NOMO-1 treated with DMSO at 0.1 percent for 48 hours (cell line): ENCODE data around the gene CACNA1F.

Experiments
- DNase-seq: peaks from one replicate; lab custom pipeline; 2025; ENCODE audit not compliant: unreplicated experiment; lab: John Stamatoyannopoulos, UW

Gene CACNA1F

GRCh38 chrX:49233176-49233575 is at the start of gene CACNA1F:
Gene CACNA1F, minus strand, starts transcription at chrX:49233340. Its CDS starts 31 bp downstream, at chrX:49233309.
- DNase-seq: no peak

GRCh38 chrX:49282647-49283011 is 49.5 kb upstream of the CACNA1F start:
- DNase-seq: no peak

GRCh38 chrX:49278081-49278480 is 44.9 kb upstream of the CACNA1F start:
- no peak for DNase-seq

- no peak for DNase-seq
Observed at GRCh38 chrX:49277535-49277830, 44.3 kb upstream of the CACNA1F start.

GRCh38 chrX:49276671-49277534 is 43.8 kb upstream of the CACNA1F start:
- DNase-seq: no peak

GRCh38 chrX:49276207-49276606 is 43.1 kb upstream of the CACNA1F start:
- DNase-seq: no peak

- DNase-seq: no peak
Observed at GRCh38 chrX:49273181-49273727, 40.1 kb upstream of the CACNA1F start.

DNA sequence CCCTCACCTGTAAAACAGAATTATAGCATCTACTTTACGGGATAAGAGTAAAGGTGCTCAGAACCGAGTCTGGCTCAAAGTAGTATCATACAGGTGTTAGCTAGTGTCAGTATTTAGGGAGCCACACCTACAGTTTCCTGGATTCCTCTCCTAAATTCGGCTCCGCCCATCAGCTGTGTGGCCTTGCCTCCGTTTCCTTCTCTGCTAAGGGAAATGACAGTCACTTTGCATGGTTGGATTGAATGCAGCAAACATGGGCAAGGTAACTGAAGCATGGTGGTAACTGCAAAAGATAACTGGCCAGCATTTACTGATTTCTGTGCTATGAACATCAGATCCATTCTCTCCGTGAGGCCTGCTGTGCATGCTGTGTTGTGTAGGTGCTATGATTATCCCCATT is 39.3 kb upstream of the CACNA1F start:
- no peak for DNase-seq

DNA sequence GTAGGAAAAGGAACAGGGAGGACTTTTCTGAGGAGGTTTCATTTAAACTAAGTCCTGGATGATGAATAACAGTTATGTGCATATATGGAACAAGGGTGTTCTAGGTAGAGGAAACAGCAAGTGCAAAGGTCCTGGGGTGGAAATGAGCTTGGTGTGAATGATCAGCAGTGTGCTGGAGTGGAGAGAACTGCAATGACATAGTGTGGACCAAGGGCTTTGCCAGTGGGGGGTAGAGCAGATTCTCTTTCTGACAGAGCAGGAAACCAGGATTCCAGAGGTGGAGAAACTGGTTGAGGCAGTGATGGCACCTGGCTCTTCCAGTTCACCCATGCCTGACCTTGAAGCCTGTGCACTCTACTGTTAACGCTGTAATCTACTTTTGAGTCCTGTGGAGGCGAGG is 38.2 kb upstream of the CACNA1F start:
- DNase-seq: no peak

DNA sequence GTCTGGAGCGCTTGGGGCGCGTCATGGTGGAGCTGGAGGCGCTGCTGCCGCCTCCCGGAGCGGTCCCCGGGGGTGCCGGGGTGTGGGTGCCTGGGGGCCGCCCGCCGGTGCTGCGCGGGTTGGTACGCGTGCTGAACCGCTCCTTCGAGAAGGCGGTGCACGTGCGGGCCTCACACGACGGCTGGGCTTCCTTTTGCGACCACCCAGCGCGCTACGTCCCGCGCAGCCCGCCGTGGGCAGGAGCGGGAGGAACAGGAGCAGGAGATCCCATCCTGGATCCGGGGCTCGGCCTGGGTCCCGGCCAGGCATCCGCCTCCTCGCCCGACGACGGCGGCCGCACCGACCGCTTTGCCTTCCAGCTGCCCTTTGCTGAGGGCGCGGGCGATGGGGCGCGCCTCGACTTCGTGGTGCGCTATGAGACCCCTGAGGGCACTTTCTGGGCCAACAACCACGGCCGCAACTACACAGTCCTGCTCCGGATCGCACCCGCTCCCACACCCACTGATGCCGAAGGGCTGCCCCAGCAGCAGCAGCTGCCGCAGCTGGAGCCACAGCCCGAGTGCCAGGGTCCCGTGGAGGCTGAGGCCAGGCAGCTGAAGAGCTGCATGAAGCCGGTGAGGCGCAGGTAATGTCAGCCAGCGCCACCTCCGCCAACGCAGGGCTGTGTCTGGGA is 37.2 kb upstream of the CACNA1F start:
- DNase-seq: no peak

DNA sequence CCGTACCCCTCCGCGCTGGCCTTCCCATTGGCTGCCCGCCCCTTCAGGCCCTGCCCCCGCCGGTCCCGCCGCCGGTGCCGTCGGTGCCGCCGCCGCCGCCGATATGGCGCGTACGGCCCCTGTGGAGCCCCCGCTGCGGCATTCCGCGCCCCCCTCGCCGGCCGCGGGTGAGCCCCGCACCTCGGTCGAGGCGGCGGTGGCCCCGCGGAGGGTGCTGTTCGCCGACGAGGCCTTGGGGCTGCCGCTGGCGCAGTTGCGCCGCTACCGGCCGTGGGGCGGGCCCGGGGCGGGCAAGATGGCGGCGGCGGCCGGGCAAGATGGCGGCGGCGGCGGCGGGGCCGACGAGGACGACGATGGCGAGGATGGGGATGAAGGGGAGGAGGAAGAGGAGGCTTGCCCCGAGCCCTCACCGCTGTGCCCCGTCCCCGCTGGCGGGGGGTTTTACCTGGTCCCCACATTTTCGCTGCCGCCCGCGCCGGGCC is 36.7 kb upstream of the CACNA1F start, which contains the start of gene PPP1R3F:
Gene PPP1R3F (plus strand): TSS at position 27 of the 482 bp plus-strand sequence. CDS start 77 bp downstream, at position 104.
- DNase-seq: no peak

DNA sequence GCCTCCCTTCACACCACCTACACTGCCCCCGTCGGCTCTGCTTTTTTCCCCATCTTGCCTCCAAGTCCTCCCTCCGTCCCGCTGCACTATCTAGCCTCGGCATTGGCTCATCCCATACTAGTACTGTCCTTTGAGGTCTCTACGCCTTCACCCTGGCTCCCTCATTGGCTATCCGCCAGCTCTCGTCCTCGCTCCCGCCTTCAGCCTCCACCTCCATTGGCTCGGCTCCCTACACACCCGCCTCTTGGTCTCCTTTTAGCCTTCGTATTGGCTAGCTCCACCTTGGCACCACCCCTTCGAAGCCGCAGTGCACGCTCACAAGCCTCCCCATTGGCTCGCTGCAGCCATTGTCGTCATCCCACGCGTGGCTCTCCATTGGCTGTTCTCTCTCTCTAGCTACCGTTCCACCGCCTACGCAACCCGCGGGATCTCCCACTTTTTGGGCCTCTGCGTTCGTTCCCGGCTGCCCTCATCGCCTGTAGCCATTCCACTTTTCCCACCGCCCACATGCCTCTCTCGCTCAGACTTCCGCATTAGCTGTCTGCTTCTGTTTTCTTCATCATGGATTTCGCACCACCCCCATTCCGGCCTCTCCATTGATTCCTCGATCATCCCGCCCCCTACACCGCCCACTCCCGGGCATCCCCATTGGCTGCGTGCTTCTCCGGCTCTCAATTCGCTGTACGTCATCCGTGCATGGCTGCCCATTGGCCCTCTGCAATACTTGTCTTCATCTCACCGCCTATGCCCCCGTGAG is 36.0 kb upstream of the CACNA1F start:
- peak; percentile 92 for DNase-seq

- DNase-seq: no peak
Observed at GRCh38 chrX:49268702-49269009, 35.5 kb upstream of the CACNA1F start.

- no peak for DNase-seq
Observed at GRCh38 chrX:49266523-49267445, 33.6 kb upstream of the CACNA1F start.

DNA sequence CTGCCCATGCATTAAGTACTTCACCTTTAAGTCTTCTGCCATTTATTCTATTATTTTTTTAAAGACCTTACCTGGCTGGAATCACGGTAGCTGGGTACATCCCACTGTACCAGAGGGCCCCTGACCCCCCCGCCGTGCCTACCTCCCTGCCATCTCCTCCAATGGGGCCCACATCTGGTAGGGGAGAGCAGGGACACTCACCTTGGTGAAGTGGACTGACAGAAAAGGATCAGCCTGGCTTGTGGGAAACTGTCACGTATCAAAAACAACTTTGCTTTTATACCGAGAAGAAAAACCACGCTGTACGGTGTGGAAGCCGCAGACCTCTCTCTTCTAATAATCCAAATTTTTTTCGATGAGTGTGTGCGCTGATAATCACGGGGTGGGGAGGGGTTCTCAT is 31.3 kb upstream of the CACNA1F start, which contains the start of gene FOXP3:
Gene FOXP3 (minus strand): TSS at position 251 of the 400 bp plus-strand sequence. CDS start 6,205 bp downstream, outside the sequence.
- DNase-seq: no peak

GRCh38 chrX:49263631-49264030 is 30.5 kb upstream of the CACNA1F start:
- no peak for DNase-seq

DNA sequence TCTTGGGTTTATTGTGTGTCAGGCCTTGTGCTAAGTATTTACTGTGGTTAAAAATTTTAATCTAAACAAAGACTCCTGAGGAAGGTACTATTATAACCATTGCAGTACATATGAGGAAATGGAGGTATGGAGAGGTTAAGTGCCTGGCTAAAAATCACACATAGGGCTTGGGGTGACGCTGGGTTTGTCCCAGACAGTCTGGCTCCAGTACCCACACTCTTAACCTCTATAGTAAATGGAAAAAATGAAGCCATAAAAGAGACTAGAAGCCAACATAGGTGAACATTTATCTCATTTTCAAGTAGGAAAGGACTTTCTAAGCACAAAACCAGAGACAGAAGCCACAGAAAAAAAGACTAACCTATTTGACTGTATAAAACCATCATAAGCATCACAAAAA is 29.5 kb upstream of the CACNA1F start:
- no peak for DNase-seq

DNA sequence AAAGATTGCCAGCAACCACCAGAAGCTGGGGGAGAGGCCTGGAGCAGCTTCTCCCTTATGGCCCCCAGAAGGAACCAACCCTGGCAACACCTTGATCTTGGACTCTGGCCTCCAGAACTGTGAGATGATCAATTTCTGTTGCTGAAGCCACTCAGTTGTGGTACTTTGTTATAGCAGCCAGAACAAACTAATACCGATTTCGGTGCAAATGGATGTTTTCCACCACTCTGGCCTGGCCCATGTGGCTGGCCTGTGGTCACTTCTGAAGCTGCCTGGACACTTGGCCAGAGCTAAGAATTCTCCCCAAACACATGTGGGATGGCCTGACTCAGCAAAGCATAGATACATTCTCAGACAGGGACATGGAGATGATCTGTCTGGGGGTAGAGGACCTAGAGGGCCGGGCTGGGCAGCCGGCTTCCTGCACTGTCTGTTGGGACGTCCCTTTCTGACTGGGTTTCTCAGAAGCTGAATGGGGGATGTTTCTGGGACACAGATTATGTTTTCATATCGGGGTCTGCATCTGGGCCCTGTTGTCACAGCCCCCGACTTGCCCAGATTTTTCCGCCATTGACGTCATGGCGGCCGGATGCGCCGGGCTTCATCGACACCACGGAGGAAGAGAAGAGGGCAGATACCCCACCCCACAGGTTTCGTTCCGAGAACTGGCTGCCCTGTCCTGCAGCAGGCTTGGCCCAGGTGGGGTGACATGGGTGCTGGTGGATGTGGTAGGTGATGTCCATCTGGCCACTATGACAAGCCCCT is 27.3 kb upstream of the CACNA1F start:
- no peak for DNase-seq

- DNase-seq: no peak
Observed at GRCh38 chrX:49258749-49259124, 25.6 kb upstream of the CACNA1F start.
